ENCODE data around the gene OR6P1. TPM values are rescaled to one million over a fixed set of nuclear protein-coding genes. Genes with fewer than 3 reads are reported as not detected.

Gene OR6P1
- total RNA-seq, 1 donor from 2014 or later, result not detected

DNA sequence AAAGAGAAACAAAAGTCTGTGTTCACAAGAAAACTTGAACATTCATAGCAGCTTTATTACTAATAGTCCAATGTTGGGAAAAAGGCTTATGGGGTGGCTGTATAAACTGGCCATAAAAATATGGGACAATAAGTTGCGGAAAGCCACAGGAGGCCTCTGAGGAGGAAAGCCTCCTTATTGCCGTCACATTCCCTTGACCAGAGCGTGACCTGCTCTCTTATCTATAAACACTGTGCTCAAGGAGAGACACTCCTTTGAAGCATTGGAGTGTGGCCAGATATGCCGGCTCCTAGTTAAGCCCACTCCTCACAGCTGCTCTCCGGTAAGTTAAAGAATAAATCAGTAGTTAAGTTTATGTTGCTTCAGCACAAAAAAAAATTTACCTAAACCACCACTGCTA lies 35.9 kb downstream of the OR6P1 start:
- no peaks in the 10 kb centered on the region for H3K36me3 ChIP-seq
- H3K4me3 ChIP-seq, result no peak overlapping the region
- ATAC-seq, result no peak
- no peaks in the 10 kb centered on the region for H3K4me1 ChIP-seq
- H3K27me3 ChIP-seq, result no peaks in the 10 kb centered on the region
- TF ChIP-seq CTCF (IDR thresholded peaks at IDR 0.05), result no peak
- H3K9me3 ChIP-seq, result no peaks in the 10 kb centered on the region
- no peak for DNase-seq
- no peak overlapping the region for H3K27ac ChIP-seq
- intact Hi-C loops (cut with DNase I), result no loop called here

DNA sequence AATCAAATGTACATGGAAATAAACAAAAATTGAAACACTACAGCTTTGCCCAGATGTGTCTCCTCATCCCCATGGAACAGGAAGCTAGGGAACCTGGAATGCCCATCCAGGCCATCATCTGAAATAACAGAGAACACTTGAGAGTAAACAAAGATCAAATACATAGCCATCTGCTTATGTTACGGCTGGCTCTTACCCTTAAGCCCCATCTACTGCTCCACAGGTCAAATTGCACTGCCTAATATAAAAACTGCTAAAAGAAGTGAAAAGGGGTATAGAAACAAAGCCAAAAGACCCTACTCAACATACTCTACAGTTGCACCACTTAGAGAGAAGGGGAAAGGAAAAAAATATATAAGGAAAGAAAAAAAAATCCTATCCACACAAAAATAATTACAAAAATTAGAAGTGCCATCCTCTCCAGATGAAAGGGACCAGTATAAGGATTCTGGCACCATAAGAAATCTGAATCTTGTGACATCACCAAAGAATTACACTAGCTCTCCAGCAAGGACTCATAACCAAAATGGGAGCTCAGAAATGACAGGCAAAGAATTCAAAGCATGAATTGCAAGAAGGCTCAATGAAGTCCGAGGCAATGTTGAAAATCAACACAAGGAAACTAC lies 43.1 kb downstream of the OR6P1 start:
- Histone ChIP-seq H3K9me3 (no peaks in the 10 kb centered on the region), H3K4me1 (no peaks in the 10 kb centered on the region), H3K27ac (no peak overlapping the region), H3K27me3 (no peaks in the 10 kb centered on the region), H3K36me3 (no peaks in the 10 kb centered on the region), H3K4me3 (no peak overlapping the region)
- DNase-seq (no peak), ATAC-seq (peak; percentile 71)
- TF ChIP-seq CTCF (IDR thresholded peaks at IDR 0.05), result peak; percentile 68
- intact Hi-C loops (cut with DNase I), result no loop called here

GRCh38 chr1:158521666-158522058 lies 48.7 kb downstream of the OR6P1 start:
- TF ChIP-seq CTCF (IDR thresholded peaks at IDR 0.05), result no peak
- intact Hi-C loops (cut with DNase I), result no loop called here
- no peaks in the 10 kb centered on the region for H3K36me3 ChIP-seq
- H3K27ac ChIP-seq, result no peak overlapping the region
- H3K4me3 ChIP-seq, result no peak overlapping the region
- no peaks in the 10 kb centered on the region for H3K9me3 ChIP-seq
- ATAC-seq (no peak), DNase-seq (no peak)
- no peaks in the 10 kb centered on the region for H3K4me1 ChIP-seq
- H3K27me3 ChIP-seq, result no peaks in the 10 kb centered on the region

GRCh38 chr1:158520955-158521665 lies 49.3 kb downstream of the OR6P1 start:
- no peaks in the 10 kb centered on the region for H3K27me3 ChIP-seq
- intact Hi-C loops (cut with DNase I), result no loop called here
- H3K36me3 ChIP-seq, result no peaks in the 10 kb centered on the region
- H3K9me3 ChIP-seq, result no peaks in the 10 kb centered on the region
- H3K27ac ChIP-seq, result no peak overlapping the region
- H3K4me1 ChIP-seq, result no peaks in the 10 kb centered on the region
- ATAC-seq (no peak), DNase-seq (no peak)
- no peak for TF ChIP-seq CTCF (IDR thresholded peaks at IDR 0.05)
- no peak overlapping the region for H3K4me3 ChIP-seq

- Histone ChIP-seq H3K27ac (no peak overlapping the region), H3K4me1 (no peaks in the 10 kb centered on the region), H3K27me3 (no peaks in the 10 kb centered on the region), H3K36me3 (no peaks in the 10 kb centered on the region), H3K4me3 (no peak overlapping the region), H3K9me3 (no peaks in the 10 kb centered on the region)
- intact Hi-C loops (cut with DNase I), result no loop called here
- TF ChIP-seq CTCF (IDR thresholded peaks at IDR 0.05), result no peak
- DNase-seq (no peak), ATAC-seq (no peak)
These were observed 50.4 kb downstream of the OR6P1 start for GRCh38 chr1:158520021-158520420.
